HCEC 1CT (cell line): Measurements from ENCODE around the gene FRYL.
A peak's percentile ranks its signal among the peaks of the same experiment; 100 is the strongest.
"Not testable (repeated sequence)": the region's sequence is repeated elsewhere in the genome, so short reads cannot be mapped to it uniquely, and the experiment has no call there.

Experiments used
- DNase-seq: peaks from one replicate; pipeline ENCODE4 v3.0.0-alpha.2; 2017

Gene FRYL

GRCh38 chr4:48745223-48745622, 34.9 kb downstream of the FRYL start:
- not testable (repeated sequence) for DNase-seq

- peak; percentile 17 for DNase-seq
These were observed 37.7 kb downstream of the FRYL start for GRCh38 chr4:48742412-48742811.

- no peak for DNase-seq
These were observed 40.5 kb downstream of the FRYL start for GRCh38 chr4:48739560-48740019.

- no peak for DNase-seq
These were observed 41.2 kb downstream of the FRYL start for GRCh38 chr4:48738856-48739255.

- not testable (repeated sequence) for DNase-seq
These were observed 51.1 kb downstream of the FRYL start for GRCh38 chr4:48728906-48729496.

- no peak for DNase-seq
These were observed 52.2 kb downstream of the FRYL start for GRCh38 chr4:48727666-48728459.

- no peak for DNase-seq
These were observed 54.7 kb downstream of the FRYL start for GRCh38 chr4:48725414-48725813.

- DNase-seq, result no peak
These were observed 57.3 kb downstream of the FRYL start for GRCh38 chr4:48722509-48723446.

GRCh38 chr4:48720459-48720858, 59.6 kb downstream of the FRYL start:
- DNase-seq, result no peak

- DNase-seq, result no peak
These were observed 61.1 kb downstream of the FRYL start for GRCh38 chr4:48718818-48719465.

- not testable (repeated sequence) for DNase-seq
These were observed 63.8 kb downstream of the FRYL start for GRCh38 chr4:48716285-48716684.

GRCh38 chr4:48710446-48711209, 69.5 kb downstream of the FRYL start:
- DNase-seq, result peak; percentile 31

GRCh38 chr4:48709901-48710300, 70.2 kb downstream of the FRYL start:
- DNase-seq, result no peak

GRCh38 chr4:48708610-48709009, 71.5 kb downstream of the FRYL start:
- no peak for DNase-seq

GRCh38 chr4:48706736-48707135, 73.3 kb downstream of the FRYL start:
- no peak for DNase-seq

- DNase-seq, result no peak
These were observed 74.5 kb downstream of the FRYL start for GRCh38 chr4:48705609-48706008.

GRCh38 chr4:48704091-48704802, 75.8 kb downstream of the FRYL start:
- DNase-seq, result no peak

- no peak for DNase-seq
These were observed 80.6 kb downstream of the FRYL start for GRCh38 chr4:48699475-48699874.

- DNase-seq, result peak; percentile 88
These were observed 81.8 kb downstream of the FRYL start for GRCh38 chr4:48698029-48698971.

GRCh38 chr4:48697516-48697915, 82.6 kb downstream of the FRYL start:
- not testable (repeated sequence) for DNase-seq
